SKM-1 treated with dmso at 0.1 percent for 144 hours (cell line): ENCODE results near the gene ZCCHC14.
"Not testable (repeated sequence)": the region's sequence is repeated elsewhere in the genome, so short reads cannot be mapped to it uniquely, and the experiment has no call there.

ENCODE experiments used
- DNase-seq: peaks from one replicate; lab custom pipeline; 2025; ENCODE audit not compliant: unreplicated experiment; lab: John Stamatoyannopoulos, UW

The ZCCHC14 gene

DNA sequence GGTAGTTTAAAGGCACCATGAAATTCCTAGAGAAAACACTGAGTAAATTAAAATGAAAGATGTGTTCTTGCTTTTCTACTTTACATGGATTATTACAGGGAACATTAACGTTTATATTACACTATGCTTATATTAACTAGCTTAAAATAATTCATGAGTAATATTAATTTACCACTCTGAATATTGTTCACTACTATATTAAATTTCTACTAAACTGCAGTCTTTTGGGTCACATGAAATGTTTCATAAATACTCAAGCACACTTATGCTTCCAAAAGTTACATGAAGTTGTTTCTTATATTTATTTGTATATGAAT lies 104.0 kb downstream of the ZCCHC14 start:
- DNase-seq = no peak

DNA sequence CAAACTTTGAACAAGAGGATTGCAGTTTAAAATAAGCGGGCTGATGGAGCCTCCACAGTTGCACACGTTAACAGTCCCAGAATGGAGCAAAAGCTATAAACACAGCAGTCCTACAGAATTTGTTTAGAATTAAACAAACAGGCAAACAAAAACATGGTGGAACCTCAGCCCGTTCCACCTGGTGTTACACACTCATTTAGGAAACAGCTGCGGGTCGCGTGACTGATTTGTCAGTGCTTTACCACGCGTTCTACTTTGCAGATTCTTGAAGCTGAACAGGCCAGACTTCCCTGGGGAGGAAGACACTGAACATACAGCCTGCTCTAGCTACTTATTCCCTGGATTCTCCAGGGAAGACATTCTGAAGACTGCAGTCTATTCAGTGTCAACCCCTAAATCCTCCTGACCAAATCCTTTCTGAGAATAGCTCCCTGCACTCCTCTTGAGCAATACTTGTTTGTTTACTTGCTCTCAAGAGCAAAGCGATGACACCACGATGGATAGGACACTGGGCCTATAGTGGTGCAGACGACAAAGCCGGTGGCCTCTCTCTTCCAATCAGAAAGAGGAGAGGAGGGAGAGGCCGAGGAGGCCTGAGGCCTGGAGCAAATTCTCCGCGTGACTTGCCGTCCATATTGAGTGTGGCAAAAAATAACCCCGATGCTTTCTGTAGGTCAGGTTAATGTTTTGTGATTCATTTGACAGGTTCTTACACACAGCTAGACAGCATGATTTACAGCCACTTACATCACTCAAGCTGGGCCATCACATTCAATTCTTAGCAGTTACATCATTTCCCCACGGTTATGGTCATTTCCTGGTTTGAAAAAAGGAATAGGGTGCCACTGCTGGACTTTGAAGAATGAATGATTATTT lies 104.6 kb downstream of the ZCCHC14 start:
- peak; percentile 96 for DNase-seq

DNA sequence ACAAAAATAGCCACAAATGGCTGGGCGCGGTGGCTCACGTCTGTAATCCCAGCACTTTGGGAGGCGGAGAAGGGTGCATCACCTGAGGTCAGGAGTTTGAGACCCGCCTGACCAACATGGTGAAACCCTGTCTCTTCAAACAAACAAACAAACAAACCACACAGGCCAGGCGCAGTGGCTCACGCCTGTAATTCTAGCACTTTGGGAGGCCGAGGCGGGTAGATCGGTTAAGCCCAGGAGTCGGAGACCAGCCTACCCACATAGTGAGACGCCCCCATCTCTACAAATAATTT lies 108.0 kb downstream of the ZCCHC14 start:
- not testable (repeated sequence) for DNase-seq

DNA sequence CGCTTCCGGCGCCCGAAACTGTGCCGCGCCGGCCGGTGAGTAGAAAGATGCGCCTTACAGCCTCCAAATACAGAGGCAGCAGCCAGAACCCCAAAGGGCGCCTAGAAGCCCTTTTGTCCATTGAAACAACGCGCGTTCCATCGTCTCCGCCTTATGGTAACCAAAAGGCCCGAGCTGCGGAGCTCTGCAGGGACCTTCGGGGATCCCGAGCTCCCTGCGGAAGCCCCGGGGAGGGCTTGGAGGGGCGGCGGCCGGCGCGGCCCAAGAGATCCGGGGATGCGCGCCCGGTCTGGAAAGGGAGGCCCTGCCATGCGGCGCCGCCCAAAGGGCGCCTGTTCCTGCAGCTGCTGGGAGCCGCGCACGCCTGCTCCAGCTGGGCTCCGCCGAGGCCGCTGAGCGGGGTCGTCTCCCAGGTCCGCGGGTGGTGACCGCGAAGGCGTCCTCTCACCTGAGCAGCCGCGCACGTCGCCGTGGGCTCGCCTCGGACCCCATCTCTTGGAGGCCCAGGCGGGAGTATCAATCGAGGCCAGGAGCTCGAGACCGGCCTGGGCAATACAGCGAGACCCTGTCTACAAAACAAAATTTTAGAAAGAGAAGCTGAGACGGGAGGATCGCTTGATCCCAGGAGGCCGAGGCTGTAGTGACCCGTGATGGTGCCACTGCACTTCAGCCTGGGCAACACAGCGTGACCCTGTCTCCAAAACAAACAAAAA lies 108.5 kb downstream of the ZCCHC14 start:
- peak; percentile 80 for DNase-seq

DNA sequence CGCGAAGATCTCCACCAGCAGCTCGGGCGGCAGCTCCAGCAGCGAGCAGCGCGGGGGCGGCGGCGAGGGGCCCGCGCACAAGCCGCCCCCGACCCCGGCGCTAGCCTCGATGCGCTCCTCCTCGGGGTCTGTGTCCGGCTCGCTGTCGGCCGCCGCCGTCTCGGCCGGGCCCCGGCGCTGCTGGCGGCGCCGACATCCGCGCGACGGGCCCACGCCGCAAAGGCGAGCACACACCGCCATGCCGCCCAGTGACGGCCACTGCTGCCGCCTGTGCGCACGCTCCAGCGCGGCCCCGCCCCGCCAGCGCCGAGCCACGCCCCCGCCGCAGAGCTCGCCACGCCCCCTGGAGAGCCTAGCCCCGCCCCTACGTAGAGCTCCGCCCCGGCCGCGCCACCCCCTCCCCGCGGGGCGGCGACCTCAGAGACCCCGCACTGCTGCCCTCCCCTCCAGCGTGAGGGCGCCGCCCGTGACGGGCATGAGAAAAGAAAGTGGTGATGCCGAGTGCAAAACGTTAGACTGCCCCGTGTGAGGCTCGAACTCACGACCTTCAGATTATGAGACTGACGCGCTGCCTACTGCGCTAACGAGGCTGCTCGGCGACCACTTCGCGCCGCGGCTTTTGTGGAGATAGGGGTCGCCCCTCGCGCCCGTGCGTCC lies 109.2 kb downstream of the ZCCHC14 start, which contains the start of gene FBXO31:
Gene FBXO31 (minus strand): TSS at position 272 of the 657 bp plus-strand sequence. CDS start 32 bp downstream, at position 240.
- peak; percentile 80 for DNase-seq

DNA sequence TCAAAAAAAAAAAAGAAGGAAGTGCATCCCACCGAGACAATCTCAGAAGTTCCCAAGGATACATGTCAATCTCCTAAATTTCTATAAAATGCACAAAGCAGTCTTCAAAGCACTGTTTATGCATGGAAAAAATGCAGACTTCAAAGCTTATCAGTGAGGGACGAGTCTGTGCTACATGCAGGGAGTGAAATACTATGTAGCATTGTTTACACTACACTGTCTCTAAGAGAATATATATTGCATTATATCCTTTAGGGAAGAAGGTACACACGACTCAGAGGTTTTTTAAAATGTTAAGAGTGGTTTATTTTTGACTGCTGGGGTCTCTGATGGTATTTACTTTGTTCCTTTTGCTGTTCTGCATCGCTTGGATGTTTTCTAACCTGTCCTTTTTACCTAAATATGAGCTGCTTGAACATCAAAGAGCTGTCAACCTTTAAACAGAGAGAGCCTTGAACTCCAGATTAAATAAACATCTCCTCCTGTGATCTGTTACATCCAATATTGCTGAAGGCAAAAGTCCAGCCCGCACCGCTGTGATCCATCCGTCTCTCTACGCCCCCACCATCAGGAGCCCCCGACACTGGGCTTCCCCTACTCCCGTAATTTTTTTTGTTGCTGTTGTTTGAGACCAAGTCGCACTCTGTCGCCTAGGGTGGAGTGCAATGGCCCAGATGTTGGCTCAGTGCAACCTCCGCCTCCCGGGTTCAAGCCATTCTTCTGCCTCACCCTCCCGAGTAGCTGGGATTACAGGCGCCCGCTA lies 110.6 kb downstream of the ZCCHC14 start:
- no peak for DNase-seq

DNA sequence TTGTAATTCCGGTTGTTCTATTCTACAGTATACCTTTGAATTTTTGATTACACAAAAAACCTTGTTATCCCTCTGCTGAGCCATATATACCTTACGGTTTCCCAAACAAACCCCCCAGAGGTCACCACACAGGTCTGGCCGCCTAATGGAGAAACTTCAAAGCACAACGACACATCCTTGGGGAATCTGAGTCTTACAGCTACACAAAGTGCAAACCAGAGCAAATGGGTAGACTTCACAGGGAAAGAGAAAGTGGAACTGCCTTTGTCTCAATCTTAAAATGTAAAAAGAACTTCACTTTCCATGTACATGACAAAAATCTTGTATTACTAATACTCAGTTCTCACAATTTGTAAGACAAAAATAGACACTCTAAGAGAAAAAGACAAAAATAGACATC lies 111.9 kb downstream of the ZCCHC14 start:
- no peak for DNase-seq

DNA sequence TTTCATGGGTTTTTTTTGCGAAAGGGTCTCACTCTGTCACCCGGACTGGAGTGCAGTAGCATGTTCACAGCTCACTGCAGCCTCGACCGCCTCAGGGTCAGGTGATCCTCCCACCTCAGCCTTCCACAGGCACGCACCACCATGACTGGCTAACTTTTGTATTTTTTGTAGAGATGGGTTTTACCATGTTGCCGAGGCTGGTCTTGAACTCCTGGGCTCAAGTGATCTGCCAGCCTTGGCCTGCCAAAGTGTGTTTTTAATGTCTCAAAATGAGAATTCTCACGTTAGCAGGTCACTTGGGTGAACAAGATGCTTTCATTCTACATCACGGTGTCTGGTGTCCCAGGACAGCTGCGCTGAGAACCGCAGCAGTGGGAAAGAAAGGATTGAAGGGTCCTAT lies 112.4 kb downstream of the ZCCHC14 start:
- DNase-seq = no peak

DNA sequence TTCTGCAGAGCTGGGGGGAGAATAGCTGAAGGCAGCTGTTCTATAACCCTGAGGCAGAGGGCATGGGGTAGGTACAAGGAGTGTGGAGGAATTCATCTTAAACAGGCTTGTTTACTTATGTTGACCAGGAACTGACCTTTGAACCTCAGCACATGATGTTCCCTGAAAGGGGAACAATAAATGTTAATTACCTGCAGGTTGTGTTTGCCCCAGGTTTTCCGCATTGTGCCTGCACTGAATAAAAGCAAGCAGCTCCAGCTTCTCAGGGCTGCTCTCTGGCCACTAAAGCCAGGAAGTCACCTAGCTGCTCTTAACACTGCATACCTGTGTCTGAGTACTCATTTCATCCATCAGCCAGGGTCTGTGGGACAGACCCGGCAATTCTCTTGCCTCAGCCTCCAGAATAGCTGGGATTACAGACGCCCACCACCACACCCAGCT lies 113.5 kb downstream of the ZCCHC14 start:
- DNase-seq = not testable (repeated sequence)

DNA sequence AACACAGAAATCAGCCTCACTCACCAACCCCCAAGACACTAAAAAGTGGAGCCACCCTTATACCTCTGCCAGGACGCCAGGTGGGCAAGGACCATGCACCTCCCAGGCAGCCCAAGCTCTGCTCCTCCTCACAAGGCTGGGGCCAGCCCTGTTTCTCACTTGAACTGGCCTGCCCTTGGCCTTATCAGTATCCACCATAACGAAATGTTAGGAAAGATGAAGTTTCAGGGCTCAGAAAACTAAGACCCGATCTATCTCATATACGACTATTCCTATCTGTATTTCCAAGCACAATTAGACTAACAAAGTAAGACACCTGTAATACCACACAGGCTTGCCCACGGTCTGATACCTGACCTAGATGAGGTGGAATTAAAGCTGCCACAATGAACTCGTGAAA lies 116.2 kb downstream of the ZCCHC14 start:
- no peak for DNase-seq

DNA sequence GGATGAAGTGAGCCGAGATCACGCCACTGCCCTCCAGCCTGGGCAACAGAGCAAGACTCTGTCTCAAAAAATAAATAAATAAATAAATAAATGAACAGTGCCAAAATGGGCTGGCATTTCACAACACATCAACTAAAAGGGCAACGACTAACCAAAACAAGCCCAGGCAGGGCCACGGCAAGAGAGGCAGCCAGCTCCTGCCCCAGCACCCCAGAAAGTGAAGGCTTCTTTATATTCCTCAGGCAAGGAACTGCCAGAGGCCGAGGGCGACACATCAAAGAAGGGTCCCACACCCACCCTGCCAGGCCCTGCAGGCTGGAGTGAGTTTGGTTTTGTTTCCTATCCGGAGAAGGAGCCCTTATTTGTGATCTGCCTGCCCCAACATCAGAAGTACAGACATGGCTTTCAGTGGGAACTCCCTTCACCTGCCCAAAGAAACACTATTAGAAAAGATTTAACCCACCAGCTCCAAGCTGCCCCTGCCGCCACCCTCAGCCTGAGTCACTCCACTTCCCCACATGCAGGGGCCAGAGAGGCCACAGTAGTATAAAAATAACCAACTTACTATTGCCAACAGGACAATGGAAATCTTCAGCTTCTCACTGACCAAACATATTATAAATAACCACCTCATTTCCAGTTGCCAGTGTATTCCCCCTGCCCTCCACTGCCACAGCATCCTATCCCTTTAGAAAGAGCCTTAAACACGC lies 117.2 kb downstream of the ZCCHC14 start:
- DNase-seq = no peak

DNA sequence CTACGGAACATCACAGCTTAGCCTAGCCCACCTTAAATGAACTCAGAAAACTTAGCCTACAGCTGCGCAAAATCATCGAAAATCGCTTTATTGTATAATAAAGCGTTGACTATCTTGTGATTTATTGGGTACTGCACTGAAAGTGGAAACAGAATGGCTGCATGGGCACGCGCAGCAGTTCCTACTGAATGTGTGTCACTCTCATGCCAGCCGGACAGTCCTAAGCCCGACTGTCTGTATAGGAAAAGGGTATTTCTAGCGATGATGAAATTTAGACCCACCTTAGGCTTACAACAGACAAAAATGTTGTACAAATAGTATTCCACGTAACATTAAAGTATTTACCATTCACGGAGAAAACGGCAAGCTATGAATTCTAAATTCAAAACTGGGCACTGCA lies 118.5 kb downstream of the ZCCHC14 start:
- DNase-seq = no peak

DNA sequence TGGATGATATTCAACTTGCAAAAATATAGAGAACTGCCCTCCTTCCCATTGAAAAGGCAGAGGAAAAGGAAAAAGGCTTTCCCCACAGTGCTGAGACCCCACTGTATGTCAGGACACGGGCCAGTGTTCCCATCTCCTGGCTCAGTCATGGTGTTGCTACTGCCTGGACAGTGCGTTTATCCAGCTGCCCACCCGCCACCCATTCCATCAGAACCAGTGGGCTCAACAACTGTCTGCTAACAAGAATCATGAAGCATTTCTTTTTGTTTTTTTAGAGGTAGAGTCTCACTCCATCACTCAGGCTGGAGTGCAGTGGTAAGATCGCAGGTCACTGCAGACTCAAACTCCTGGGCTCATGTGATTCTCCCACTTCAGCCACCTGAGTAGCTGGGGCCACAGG lies 120.5 kb downstream of the ZCCHC14 start:
- DNase-seq = no peak

DNA sequence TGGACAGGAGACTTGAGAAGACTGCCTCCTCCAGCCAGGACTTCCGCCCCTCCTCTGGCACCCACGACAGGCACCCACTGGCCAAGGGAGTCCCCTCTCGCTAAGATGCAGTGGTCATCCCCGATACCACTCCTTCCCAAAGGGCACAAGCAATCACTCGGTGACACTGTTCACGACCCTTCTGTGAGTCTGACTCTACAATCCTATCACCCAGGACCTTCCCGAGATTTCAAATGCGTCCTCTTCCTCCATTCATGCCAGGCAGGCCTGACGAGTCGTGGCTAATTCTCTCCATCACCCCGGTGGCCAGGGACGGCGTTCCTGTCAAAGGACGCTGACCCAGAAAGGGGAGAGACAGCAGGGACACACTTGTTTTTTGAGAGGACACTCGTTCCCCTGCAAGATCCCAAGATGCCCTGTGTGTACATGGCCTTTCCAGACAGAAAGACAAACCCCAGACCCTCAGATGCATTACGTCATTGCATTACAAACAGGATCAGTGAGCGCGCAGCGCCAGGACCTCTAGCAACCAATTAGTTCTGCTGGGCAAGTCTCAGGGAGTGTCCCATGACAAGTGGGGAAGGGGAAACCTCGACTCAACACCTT lies 121.5 kb downstream of the ZCCHC14 start:
- DNase-seq = no peak

DNA sequence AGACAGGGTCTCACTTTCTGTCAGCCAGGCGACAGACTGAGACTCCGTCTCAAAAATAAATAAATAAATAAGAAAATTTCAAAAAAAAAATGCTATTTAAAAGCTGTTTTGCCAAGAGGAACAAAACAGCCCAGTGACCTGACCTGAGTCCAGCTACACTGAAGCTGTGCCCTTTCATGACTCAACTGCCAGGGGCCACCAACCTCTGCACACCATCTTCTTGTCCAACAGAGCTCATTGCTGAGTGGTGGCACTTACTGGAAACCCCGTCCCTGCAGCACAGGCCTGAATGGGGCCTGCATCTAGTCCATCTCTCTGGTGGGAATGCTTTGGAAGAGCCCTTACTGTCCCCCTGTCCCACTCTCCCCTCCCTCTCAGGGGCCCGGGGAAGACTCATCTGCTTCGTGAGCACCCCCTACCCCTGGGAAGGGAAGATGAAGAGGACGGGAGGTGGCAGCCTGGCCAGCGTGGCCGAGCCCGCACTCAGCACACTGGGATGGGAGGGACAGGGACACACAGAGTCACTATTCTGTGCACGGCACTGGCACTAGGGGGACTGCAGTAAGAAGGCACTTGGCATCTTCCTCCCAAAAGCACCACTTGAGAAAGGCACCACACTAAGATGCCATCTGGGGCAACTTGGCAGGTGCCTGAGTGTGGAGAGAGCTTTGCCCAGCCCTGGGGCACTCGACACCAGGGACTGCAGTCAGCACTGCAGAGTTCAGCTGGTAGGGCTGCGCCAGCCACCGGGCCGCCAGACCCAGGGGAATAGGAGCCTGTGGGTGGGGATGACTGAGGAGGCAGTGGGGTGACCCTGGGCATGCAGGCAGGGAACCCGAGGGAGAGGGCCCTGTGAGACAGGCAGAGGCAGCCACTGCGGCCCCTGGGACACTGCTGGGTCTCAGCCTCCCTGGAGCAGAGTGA lies 122.8 kb downstream of the ZCCHC14 start:
- DNase-seq = no peak

DNA sequence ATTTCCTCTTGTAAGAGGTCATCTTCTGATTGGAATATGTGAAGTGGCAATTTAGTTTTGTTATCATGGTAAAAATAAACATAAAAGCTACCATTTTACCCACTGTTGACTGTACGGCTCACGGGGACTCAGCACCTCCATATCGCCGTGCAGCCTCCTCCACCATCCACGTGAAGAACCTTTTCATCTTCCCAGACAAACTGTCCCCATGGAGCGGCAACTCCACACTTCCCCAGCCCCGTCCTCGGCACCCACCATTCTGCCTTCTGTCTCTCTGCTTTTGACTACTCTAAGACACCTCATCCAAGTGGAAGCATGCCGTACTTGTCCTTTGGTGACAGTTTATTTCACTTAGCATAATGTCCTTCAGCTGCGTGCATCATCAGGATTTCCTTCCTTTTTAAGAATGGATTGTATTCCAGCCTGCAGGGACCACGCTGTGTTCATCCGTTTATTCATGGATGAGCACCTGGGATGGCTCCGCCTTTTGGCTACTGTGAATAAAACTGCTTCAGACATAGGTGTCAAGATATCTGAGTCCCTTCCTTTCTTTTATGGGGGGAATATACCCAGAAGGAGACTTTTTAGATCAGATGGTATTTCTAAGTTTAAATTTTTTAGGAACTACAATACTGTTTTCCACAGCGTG lies 123.6 kb downstream of the ZCCHC14 start:
- DNase-seq = no peak

DNA sequence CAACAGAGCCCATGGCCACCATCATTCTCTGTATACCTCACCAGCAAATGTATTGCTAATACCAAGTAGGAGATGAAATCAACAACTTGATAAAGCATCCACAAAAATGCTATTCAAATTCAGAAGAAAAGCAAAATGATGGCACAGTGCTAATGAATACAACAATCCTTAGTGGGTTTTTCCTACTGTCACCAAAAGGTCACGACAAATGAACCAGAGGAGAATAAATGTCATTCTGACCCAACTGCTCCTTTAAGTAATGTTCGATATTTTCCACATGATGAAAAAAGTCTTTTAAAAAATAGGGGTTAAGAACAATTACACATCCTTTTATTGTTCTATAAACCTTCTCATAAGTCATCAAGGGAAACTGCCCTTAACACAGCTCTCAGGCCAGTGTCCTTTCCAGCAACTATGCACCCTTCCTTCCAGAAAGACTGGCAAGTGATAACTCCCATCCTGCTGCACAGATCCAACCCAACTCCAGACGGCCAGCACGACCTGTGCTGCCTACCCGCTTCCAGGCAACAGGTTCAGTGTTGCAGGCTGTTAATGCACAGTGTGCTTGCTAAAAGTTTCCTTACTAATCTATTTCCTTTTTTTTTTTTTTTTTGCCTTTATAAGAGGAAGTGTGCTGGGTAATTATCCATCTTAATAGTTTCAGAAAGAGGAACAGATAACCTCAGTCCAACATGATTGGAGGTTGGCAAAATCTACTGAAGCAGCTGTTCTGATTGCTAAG lies 124.6 kb downstream of the ZCCHC14 start:
- peak; percentile 80 for DNase-seq

DNA sequence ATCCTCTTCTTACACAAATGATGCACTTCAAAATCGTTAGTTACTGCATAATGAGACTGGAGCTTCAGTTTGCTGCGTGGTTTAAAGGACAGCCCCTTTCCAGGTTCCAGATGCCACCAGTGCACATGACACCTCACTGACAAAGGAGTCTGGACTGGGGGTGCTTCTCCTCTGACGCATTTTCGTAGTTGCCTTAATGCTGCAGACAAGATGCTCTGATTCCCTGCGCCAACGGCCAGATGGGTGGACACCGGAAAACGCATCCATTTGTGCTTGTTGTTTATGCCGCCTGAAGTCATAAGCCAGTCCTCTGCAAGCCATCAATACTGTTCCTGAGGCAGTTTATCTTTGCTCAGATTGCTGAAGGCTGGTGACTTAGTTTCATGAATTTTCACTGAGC lies 125.3 kb downstream of the ZCCHC14 start:
- DNase-seq = no peak
